K562 (cell line): ENCODE data around the gene LSM14B. TPM values are rescaled to one million over a fixed set of nuclear protein-coding genes. Genes with fewer than 3 reads are reported as not detected.
A peak's percentile ranks its signal among the peaks of the same experiment; 100 is the strongest.

Source experiments
- ATAC-seq: fragments of 200-7000 bp; cut with Tn5 transposase; 3 replicates; pipeline ENCODE4 v1.9.1; 2020; ENCODE audit warnings: moderate library complexity
- BruUV-seq: library from RNA; stranded (reverse); fragments of 400-500 nt; replicated peaks from 2 replicates; lab custom pipeline; 2021; lab: Mats Ljungman, UMichigan
- CTCF ChIA-PET: fragments of 300-600 bp; formaldehyde crosslinking; extraction: SDS; loops from one replicate; lab custom pipeline; 2021; ENCODE audit warnings: low intra/inter-chr PET ratio; lab: Yijun Ruan, JAX
- POLR2A ChIA-PET: fragments of 300-600, 350-650 bp; sonication (Branson Sonifier 250); formaldehyde crosslinking; extraction: SDS; loops from one replicate; lab custom pipeline; 2021; ENCODE audit warnings: antibody characterized with exemption, inconsistent platforms; lab: Yijun Ruan, JAX
- DNase-seq, 4 experiments: peaks; one replicate each; pipeline versions ENCODE4 v3.0.0 to v3.0.0-alpha.2; 2011 to 2018; ENCODE audit warnings: low spot score in 3 of 4, mixed read lengths in 3 of 4; ENCODE audit errors: extremely low read depth in 1 of 4
- FAIRE-seq: peaks from 2 replicates; lab custom pipeline; 2011; peaks lifted over from hg19 to GRCh38; lab: Jason Lieb, UNC
- H2AFZ ChIP-seq: 2 replicates; pipeline ENCODE4 v1.6.0; 2011; ENCODE audit warnings: low read depth, low read length, control low read depth, inconsistent platforms
- H3K27ac ChIP-seq: fragments of 200-600 bp; 3 replicates; pipeline ENCODE4 v1.8.0; 2011; ENCODE audit warnings: low read depth, mild to moderate bottlenecking, control low read depth, inconsistent platforms, low read length, moderate library complexity, mixed read lengths; ENCODE audit errors: extremely low read depth
- H3K27me3 ChIP-seq, 2 experiments: fragments of 300-600 bp in 1 of 2; 2 replicates in 1 of 2; 3 replicates in 1 of 2; pipeline versions ENCODE4 v1.6.0 to v1.8.0; 2011; ENCODE audit warnings: inconsistent platforms in 2 of 2, low read length in 2 of 2, mild to moderate bottlenecking in 1 of 2, mixed read lengths in 1 of 2, moderate library complexity in 1 of 2; ENCODE audit not compliant: control insufficient read depth in 2 of 2, insufficient read depth in 2 of 2
- H3K36me3 ChIP-seq: fragments of 300-600 bp; 3 replicates; pipeline ENCODE4 v1.8.0; 2011; ENCODE audit warnings: mild to moderate bottlenecking, low read length, inconsistent platforms; ENCODE audit not compliant: control insufficient read depth, insufficient read depth
- H3K4me1 ChIP-seq, 2 experiments: fragments of 200-600 bp in 1 of 2; replicated peaks in 1 of 2; 2 replicates in 1 of 2; 3 replicates in 1 of 2; pipeline versions ENCODE4 v1.5.1 to v1.8.0; 2011; ENCODE audit warnings: inconsistent platforms in 2 of 2, low read length in 2 of 2, mild to moderate bottlenecking in 1 of 2, mixed read lengths in 1 of 2, moderate library complexity in 1 of 2; ENCODE audit not compliant: control insufficient read depth in 2 of 2, insufficient read depth in 2 of 2
- H3K4me2 ChIP-seq: 2 replicates; pipeline ENCODE4 v1.6.1; 2011; ENCODE audit warnings: low read length, control low read depth, inconsistent platforms, mixed read lengths; ENCODE audit not compliant: insufficient read depth
- H3K4me3 ChIP-seq: fragments of 200-600 bp; sonication (generic), shearing (Covaris generic); 2 replicates; pipeline ENCODE4 v1.5.1; 2016; ENCODE audit warnings: control low read depth, inconsistent platforms
- H3K79me2 ChIP-seq: fragments of 200-600 bp; 3 replicates; pipeline ENCODE4 v1.8.0; 2011; ENCODE audit warnings: low read length, inconsistent platforms; ENCODE audit not compliant: control insufficient read depth, insufficient read depth
- H3K9ac ChIP-seq, 2 experiments: 2 replicates each; pipeline versions ENCODE4 v1.6.0 to v1.6.1; 2011; ENCODE audit warnings: low read depth in 2 of 2, low read length in 2 of 2, control low read depth in 1 of 2, inconsistent platforms in 1 of 2, mild to moderate bottlenecking in 1 of 2, mixed read lengths in 1 of 2; ENCODE audit not compliant: insufficient read depth in 1 of 2
- H3K9me1 ChIP-seq: one replicate; pipeline ENCODE4 v1.6.0; 2011; ENCODE audit warnings: inconsistent platforms, mild to moderate bottlenecking, low read length, moderate library complexity; ENCODE audit not compliant: control insufficient read depth, insufficient read depth
- H3K9me3 ChIP-seq: replicated peaks from 2 replicates; pipeline ENCODE4 v1.5.1; 2011; ENCODE audit warnings: low read depth, low read length, inconsistent platforms; ENCODE audit not compliant: control insufficient read depth, insufficient read depth
- H4K20me1 ChIP-seq: replicated peaks from 2 replicates; pipeline ENCODE4 v1.6.1; 2011; ENCODE audit warnings: low read length, inconsistent platforms, mixed read lengths; ENCODE audit not compliant: control insufficient read depth, insufficient read depth
- BDP1 ChIP-seq: IDR thresholded peaks from 3 replicates; pipeline ENCODE4 v1.6.1; 2011; ENCODE audit not compliant: insufficient read length, insufficient read depth
- CXXC5 ChIP-seq: fragments of 250-450 bp; sonication (Bioruptor Pico); IDR thresholded peaks from 2 replicates; pipeline ENCODE4 v1.8.0; 2022; ENCODE audit warnings: inconsistent platforms, mild to moderate bottlenecking, moderate library complexity
- FOXA3 ChIP-seq, 2 experiments: fragments of 450-650 bp in 1 of 2; sonication (generic) in 1 of 2; formaldehyde crosslinking; IDR thresholded peaks in 1 of 2; conservative IDR thresholded peaks in 1 of 2; 2 replicates each; pipeline versions ENCODE4 v1.4.0 to v1.8.0; 2020 to 2022; ENCODE audit warnings: mild to moderate bottlenecking in 2 of 2, missing genetic modification reagents in 1 of 2
- FOXK2 ChIP-seq, 2 experiments: fragments of 450-650 bp; IDR thresholded peaks in 1 of 2; conservative IDR thresholded peaks in 1 of 2; 2 replicates each; pipeline ENCODE4 v1.6.1; 2016; ENCODE audit warnings: low read depth in 2 of 2, mild to moderate bottlenecking in 1 of 2
- HEY1 ChIP-seq: fragments of 250-450 bp; sonication (Bioruptor Pico); IDR thresholded peaks from 2 replicates; pipeline ENCODE4 v1.5.0; 2020; ENCODE audit warnings: mild to moderate bottlenecking, moderate library complexity, borderline replicate concordance
- KDM1A ChIP-seq, 2 experiments: fragments of 450-650 bp; IDR thresholded peaks; 2 replicates each; pipeline ENCODE4 v1.6.1; 2016; ENCODE audit warnings: mild to moderate bottlenecking in 2 of 2
- MAFK ChIP-seq: IDR thresholded peaks from 2 replicates; pipeline ENCODE4 v1.6.1; 2011; ENCODE audit warnings: low read length, improper control_type of control experiment
- NCOA1 ChIP-seq: fragments of 450-650 bp; IDR thresholded peaks from 2 replicates; pipeline ENCODE4 v1.6.1; 2016; ENCODE audit warnings: low read depth
- NCOR1 ChIP-seq: fragments of 450-650 bp; IDR thresholded peaks from 2 replicates; pipeline ENCODE4 v1.6.1; 2016; ENCODE audit warnings: mild to moderate bottlenecking, moderate library complexity
- TRIM24 ChIP-seq, 2 experiments: fragments of 450-650 bp; IDR thresholded peaks; 2 replicates each; pipeline ENCODE4 v1.6.1; 2016
- WGBS: fragments of 100-300 bp; shearing (Covaris generic); methylation state at CpG from one replicate; pipeline ENCODE4 v1.1.6; 2016; ENCODE audit warnings: low coverage, mixed read lengths; ENCODE audit not compliant: insufficient coverage; ENCODE audit errors: missing lambda C conversion rate; 5-methylcytosine and 5-hydroxymethylcytosine counted together
- in situ Hi-C: fragments of 300-500 bp; cut with MboI; formaldehyde crosslinking; loops from 4 replicates; pipeline ENCODE4 v1.15.0; 2018; ENCODE audit warnings: inconsistent platforms, mixed read lengths
- intact Hi-C: fragments of 100-400 bp; cut with micrococcal nuclease; formaldehyde crosslinking; loops from 2 replicates; pipeline ENCODE4 v1.14.2; 2022
- polyA plus RNA-seq, 8 experiments: library from polyadenylated mRNA; depleted of rRNA in 4 of 8; stranded (reverse) in 5 of 8; unstranded in 3 of 8; fragments of >200 nt; fragmentation: Nextera tagmentation in 2 of 8; fragmentation: Illumina TruSeq in 1 of 8; extraction: Ambion mirVana in 2 of 8; extraction: Trizol in 1 of 8; gene quantifications; 2 replicates each; pipeline versions ENCODE4 v1.2.1 to v1.2.3, GENCODE V29; 2011 to 2014; ENCODE audit warnings: inconsistent platforms in 1 of 8, missing spikeins in 1 of 8
- total RNA-seq, 7 experiments: library from RNA; depleted of rRNA in 6 of 7; stranded (reverse); fragments of >200 nt in 6 of 7; fragmentation: Illumina TruSeq in 2 of 7; extraction: Trizol in 2 of 7; gene quantifications; 2 replicates each; pipeline versions ENCODE4 v1.2.1 to v1.2.3, GENCODE V29; 2011 to 2021; ENCODE audit warnings: low replicate concordance in 1 of 7
- TF ChIP-seq, protein P1 (sequence below): sonication (generic); formaldehyde crosslinking; IDR thresholded peaks from 2 replicates; pipeline ENCODE4 v1.8.0; 2023; ENCODE audit warnings: mild to moderate bottlenecking, missing genetic modification reagents
- TF ChIP-seq, protein P2 (sequence below): sonication (generic); formaldehyde crosslinking; IDR thresholded peaks from 2 replicates; pipeline ENCODE4 v1.8.1; 2022; ENCODE audit warnings: missing genetic modification reagents
- TF ChIP-seq, protein P3 (sequence below): fragments of 450-650 bp; formaldehyde crosslinking; IDR thresholded peaks from 2 replicates; pipeline ENCODE4 v1.4.0; 2022; ENCODE audit warnings: missing genetic modification characterization
- TF ChIP-seq, protein P4 (sequence below): fragments of 450-650 bp; IDR thresholded peaks from 2 replicates; pipeline ENCODE4 v1.6.1; 2016; ENCODE audit warnings: borderline replicate concordance

The LSM14B gene
- total and polyA plus RNA-seq, 9 of the 15 experiments (the other 6 are each of a cell fraction or from before 2014, with no cell fraction given): 0.66 to 36.0 (median 20.2) TPM

DNA sequence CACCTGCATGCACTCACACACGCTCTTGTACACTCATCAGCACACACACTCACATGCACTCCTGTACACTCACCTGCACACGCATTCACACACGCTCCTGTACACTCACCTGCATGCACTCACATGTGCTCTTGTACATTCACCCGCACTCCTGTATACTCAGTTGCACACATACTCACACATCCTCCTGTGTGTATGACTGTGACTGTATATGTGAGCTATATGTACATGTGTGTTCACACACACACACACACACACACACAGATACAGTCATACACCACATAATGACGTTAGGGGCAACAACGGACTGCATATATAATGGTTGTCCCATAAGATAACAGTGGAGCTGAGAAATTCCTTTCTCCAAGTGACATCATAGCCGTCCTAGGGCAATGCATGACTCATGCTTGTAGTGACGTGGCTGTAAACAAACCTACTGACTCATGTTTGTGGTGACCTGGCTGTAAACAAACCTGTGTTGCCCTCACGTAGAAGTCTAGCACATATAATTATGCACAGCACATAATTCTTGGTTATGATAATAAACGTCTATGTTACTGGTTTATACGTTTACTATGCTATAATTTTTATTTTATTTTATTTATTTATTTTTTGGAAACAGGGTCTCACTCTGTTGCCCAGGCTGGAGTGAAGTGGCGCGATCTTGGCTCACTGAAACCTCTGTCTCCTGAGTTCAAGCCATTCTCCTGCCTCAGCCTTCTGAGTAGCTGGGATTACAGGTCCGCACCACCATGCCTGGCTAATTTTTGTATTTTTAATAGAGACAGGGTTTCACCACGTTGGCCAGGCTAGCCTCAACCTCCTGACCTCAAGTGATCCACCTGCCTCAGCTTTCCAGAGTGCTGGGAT, 33.8 kb upstream of the LSM14B start:
- H3K9me3 ChIP-seq: no peaks in the 10 kb centered on the region
- CTCF ChIA-PET: no interaction called here
- WGBS: 10% methylated on average over 15 of the region's 15 CpGs
- POLR2A ChIA-PET: interaction anchor here (1.2 to 2.8 kb wide), 2 partner anchors 22 to 53 kb away, joined by 3 to 14 read pairs; partner anchors contain the start of gene TAF4
- FAIRE-seq (peak; percentile 91), DNase-seq (peak; percentile 61 to 73 (median 70)), ATAC-seq (peak; percentile 82)
- peaks cover 3 to 7% of the 10 kb centered on the region in 2 experiments; a peak in 4 of 5 replicates for H3K4me1 ChIP-seq
- peak overlapping the region; percentile 71 for H3K4me2 ChIP-seq
- no peak overlapping the region for H3K9ac ChIP-seq
- intact Hi-C loops: no loop called here
- no peak overlapping the region for H2AFZ ChIP-seq
- no peak overlapping the region for H3K4me3 ChIP-seq
- peaks cover 37 to 65% of the 10 kb centered on the region in 2 experiments for H3K27me3 ChIP-seq
- no peaks in the 10 kb centered on the region for H3K9me1 ChIP-seq
- no peak overlapping the region; the same call in 2 of the 3 replicates for H3K27ac ChIP-seq
- no peaks in the 10 kb centered on the region for H3K79me2 ChIP-seq
- H4K20me1 ChIP-seq: no peaks in the 10 kb centered on the region
- no TSS peak for BruUV-seq
- no peaks in the 10 kb centered on the region for H3K36me3 ChIP-seq
- in situ Hi-C loops: no loop called here
- peak; percentile 70 to 85; a peak in 3 of 4 replicates for TF ChIP-seq TRIM24 (IDR thresholded peaks at IDR 0.05)
- TF ChIP-seq MAFK: peak; percentile 55; the same call in 1 of the 2 replicates
- TF ChIP-seq NCOR1: peak; percentile 41; the same call in 1 of the 2 replicates
- peak; percentile 73 to 91 for TF ChIP-seq FOXA3 (CRISPR knock-in tag; conservative IDR thresholded peaks at IDR 0.05 in 1 of 2, IDR thresholded peaks at IDR 0.05 in 1 of 2)
- TF ChIP-seq, protein P1, sequence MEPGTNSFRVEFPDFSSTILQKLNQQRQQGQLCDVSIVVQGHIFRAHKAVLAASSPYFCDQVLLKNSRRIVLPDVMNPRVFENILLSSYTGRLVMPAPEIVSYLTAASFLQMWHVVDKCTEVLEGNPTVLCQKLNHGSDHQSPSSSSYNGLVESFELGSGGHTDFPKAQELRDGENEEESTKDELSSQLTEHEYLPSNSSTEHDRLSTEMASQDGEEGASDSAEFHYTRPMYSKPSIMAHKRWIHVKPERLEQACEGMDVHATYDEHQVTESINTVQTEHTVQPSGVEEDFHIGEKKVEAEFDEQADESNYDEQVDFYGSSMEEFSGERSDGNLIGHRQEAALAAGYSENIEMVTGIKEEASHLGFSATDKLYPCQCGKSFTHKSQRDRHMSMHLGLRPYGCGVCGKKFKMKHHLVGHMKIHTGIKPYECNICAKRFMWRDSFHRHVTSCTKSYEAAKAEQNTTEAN (CRISPR knock-in tag): peak; percentile 71; the same call in 1 of the 2 replicates
- TF ChIP-seq, protein P2, sequence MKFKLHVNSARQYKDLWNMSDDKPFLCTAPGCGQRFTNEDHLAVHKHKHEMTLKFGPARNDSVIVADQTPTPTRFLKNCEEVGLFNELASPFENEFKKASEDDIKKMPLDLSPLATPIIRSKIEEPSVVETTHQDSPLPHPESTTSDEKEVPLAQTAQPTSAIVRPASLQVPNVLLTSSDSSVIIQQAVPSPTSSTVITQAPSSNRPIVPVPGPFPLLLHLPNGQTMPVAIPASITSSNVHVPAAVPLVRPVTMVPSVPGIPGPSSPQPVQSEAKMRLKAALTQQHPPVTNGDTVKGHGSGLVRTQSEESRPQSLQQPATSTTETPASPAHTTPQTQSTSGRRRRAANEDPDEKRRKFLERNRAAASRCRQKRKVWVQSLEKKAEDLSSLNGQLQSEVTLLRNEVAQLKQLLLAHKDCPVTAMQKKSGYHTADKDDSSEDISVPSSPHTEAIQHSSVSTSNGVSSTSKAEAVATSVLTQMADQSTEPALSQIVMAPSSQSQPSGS: peak; percentile 43; the same call in 1 of the 2 replicates
- TF ChIP-seq, protein P3, sequence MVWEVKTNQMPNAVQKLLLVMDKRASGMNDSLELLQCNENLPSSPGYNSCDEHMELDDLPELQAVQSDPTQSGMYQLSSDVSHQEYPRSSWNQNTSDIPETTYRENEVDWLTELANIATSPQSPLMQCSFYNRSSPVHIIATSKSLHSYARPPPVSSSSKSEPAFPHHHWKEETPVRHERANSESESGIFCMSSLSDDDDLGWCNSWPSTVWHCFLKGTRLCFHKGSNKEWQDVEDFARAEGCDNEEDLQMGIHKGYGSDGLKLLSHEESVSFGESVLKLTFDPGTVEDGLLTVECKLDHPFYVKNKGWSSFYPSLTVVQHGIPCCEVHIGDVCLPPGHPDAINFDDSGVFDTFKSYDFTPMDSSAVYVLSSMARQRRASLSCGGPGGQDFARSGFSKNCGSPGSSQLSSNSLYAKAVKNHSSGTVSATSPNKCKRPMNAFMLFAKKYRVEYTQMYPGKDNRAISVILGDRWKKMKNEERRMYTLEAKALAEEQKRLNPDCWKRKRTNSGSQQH (CRISPR knock-in tag): no peak
- no peak for TF ChIP-seq HEY1 (CRISPR knock-in tag)
- TF ChIP-seq BDP1: no peak
- TF ChIP-seq KDM1A (IDR thresholded peaks at IDR 0.05): peak in 1 of 2 experiments; percentile 43; a peak in 1 of 4 replicates
- peak; percentile 81 to 93 for TF ChIP-seq FOXK2 (conservative IDR thresholded peaks at IDR 0.05 in 1 of 2, IDR thresholded peaks at IDR 0.05 in 1 of 2; ENCODE audit: low read depth in 2 of 2)
- TF ChIP-seq CXXC5 (CRISPR knock-in tag): no peak
- TF ChIP-seq, protein P4, sequence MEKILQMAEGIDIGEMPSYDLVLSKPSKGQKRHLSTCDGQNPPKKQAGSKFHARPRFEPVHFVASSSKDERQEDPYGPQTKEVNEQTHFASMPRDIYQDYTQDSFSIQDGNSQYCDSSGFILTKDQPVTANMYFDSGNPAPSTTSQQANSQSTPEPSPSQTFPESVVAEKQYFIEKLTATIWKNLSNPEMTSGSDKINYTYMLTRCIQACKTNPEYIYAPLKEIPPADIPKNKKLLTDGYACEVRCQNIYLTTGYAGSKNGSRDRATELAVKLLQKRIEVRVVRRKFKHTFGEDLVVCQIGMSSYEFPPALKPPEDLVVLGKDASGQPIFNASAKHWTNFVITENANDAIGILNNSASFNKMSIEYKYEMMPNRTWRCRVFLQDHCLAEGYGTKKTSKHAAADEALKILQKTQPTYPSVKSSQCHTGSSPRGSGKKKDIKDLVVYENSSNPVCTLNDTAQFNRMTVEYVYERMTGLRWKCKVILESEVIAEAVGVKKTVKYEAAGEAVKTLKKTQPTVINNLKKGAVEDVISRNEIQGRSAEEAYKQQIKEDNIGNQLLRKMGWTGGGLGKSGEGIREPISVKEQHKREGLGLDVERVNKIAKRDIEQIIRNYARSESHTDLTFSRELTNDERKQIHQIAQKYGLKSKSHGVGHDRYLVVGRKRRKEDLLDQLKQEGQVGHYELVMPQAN: peak; percentile 20; the same call in 1 of the 2 replicates
- TF ChIP-seq NCOA1: peak; percentile 93
